Endothelial cell of coronary artery (primary cell): ENCODE data around the gene EXOSC3. TPM values are rescaled to one million over a fixed set of nuclear protein-coding genes. Genes with fewer than 3 reads are reported as not detected.

Source experiments
- total RNA-seq: library from RNA; depleted of rRNA; stranded (reverse); fragments of >200 nt; gene quantifications from 2 replicates; pipeline ENCODE4 v1.2.3, GENCODE V29; 2014

The EXOSC3 gene
- total RNA-seq = 30.2 and 35.8 TPM in 2 replicates

GRCh38 chr9:37784616-37785483 lies at the start of gene EXOSC3:
Gene EXOSC3, minus strand, starts transcription at chr9:37785064. Its CDS starts 20 bp downstream, at chr9:37785044.

DNA sequence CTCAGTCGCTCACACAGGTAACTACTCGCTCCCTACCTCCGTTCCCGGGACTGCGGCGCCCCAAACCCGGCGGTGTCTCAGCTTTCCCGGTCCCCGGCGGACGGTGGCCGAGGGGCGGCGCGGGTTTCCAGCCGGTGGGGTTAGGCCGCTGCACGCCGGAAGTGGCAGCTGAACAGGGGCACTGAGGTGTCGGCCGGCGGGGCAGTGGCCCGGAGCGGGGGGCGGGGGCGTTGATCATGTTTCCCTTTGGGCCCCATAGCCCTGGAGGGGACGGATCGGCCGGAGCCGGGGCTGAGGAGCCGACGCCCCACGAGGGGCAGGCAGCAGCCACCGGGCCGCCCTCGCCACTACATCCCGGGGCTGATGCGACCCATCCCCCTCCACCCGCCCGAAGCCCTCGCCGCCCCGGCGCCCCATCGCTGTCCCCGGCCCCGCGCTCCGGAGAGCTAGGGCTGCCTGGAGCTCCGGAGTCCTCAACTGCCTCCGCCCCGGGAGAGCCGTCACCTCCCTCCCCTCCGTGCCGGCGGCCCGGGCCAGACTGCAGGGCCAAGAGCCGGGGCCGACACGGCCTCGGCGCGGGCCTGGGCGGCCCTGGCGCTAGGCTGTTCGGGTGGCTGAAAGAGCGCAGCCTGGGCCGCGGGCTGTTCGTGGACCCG lies 15.9 kb upstream of the EXOSC3 start, which contains the start of gene DCAF10:
Gene DCAF10, plus strand, starts transcription at position 167 of the 656 bp plus-strand sequence. Its CDS starts 70 bp downstream, at position 237.

DNA sequence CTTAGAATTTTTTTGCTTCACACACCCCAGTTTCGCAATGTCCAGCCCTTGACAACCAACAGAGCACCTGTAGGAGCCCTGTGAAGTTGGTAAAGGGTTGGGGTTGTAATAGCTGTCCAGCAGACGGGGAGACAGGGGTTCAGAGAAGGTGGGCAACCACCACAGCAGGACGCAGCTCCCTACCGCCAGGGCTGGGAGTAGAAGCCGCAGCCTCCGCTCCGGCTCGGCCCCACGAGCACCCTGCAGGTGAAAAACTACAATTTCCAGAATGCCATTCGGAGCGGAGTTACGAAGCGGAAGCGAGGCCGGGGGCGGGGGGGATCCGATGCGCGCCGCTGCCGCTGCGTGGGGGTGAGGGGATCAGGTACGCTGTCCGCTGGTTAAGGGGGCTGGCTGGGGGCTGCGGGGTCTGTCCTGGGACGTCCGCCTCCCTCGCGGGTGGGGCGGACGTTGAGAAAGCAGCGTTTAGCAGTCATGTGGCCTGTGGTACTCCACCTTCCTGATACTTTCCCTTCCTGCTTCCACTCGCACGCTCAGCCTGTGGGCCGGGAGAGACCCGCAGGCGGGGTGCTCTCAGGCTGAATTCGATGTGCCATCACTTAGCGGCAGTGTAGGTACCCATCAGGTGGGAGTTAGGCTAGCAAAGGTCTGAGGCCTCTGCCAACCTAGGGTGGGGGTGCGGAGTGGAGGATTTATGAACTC lies 31.2 kb downstream of the EXOSC3 start, which contains the start of gene TRMT10B:
Gene TRMT10B, plus strand, starts transcription at position 317 of the 702 bp plus-strand sequence. CDS start 8,127 bp downstream, outside the sequence.

Other genes starting within 250 kb of the EXOSC3 start
- 8.3 and 10.1 TPM in 2 replicates for gene FBXO10, start 208.7 kb downstream of the EXOSC3 start, total RNA-seq
- 166 and 198 TPM in 2 replicates for gene TOMM5, start 192.5 kb downstream of the EXOSC3 start, total RNA-seq
- not detected in 2 replicates for gene FRMPD1, start 134.1 kb downstream of the EXOSC3 start, total RNA-seq
- gene TRMT10B, start 31.3 kb downstream of the EXOSC3 start, total RNA-seq = 1.8 and 2.5 TPM in 2 replicates
- gene DCAF10, start 15.7 kb upstream of the EXOSC3 start, total RNA-seq = 11.3 and 18.9 TPM in 2 replicates
- 66.8 and 70.4 TPM in 2 replicates for gene SLC25A51, start 119.1 kb upstream of the EXOSC3 start, total RNA-seq